ENCODE measurements around the gene DTX3L. TPM values are rescaled to one million over a fixed set of nuclear protein-coding genes. Genes with fewer than 3 reads are reported as not detected.

The DTX3L gene
- total RNA-seq, 4 donors from 2014 or later: 23.7 to 24.6 (median 24.2) TPM

DNA sequence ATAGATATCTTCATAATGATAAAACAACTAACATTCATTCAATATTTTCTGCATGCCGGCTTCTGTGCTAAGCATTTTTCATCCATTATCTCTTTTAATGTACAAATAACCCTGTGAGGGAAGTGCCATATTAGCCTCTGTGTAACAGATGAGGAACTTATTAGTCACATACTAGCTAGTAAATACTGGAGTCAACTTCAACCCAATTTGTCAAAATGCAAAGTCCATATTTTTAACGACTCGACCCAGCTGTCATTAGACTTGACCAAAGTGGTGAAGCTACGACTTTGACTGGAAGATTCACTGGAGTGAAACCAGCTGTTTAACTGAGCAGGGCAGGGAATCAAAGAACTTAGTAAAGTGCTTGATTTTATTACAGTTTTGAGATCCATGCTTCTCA lies 54.9 kb downstream of the DTX3L start:
- no peak for TF ChIP-seq POLR2AphosphoS5 (IDR thresholded peaks at IDR 0.05)
- TF ChIP-seq, protein P1, sequence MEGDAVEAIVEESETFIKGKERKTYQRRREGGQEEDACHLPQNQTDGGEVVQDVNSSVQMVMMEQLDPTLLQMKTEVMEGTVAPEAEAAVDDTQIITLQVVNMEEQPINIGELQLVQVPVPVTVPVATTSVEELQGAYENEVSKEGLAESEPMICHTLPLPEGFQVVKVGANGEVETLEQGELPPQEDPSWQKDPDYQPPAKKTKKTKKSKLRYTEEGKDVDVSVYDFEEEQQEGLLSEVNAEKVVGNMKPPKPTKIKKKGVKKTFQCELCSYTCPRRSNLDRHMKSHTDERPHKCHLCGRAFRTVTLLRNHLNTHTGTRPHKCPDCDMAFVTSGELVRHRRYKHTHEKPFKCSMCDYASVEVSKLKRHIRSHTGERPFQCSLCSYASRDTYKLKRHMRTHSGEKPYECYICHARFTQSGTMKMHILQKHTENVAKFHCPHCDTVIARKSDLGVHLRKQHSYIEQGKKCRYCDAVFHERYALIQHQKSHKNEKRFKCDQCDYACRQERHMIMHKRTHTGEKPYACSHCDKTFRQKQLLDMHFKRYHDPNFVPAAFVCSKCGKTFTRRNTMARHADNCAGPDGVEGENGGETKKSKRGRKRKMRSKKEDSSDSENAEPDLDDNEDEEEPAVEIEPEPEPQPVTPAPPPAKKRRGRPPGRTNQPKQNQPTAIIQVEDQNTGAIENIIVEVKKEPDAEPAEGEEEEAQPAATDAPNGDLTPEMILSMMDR (IDR thresholded peaks at IDR 0.05): no peak
- no peak for TF ChIP-seq EP300 (IDR thresholded peaks at IDR 0.05)
- TF ChIP-seq POLR2A (IDR thresholded peaks at IDR 0.05): no peak
- no peak overlapping the region for H3K4me3 ChIP-seq
- no peak for ATAC-seq
- H3K27me3 ChIP-seq: no peaks in the 10 kb centered on the region
- no peaks in the 10 kb centered on the region for H3K4me1 ChIP-seq
- H3K36me3 ChIP-seq: no peaks in the 10 kb centered on the region
- no peaks in the 10 kb centered on the region for H3K9me3 ChIP-seq
- WGBS, 2 donors (ENCODE audit: low coverage in 1 of 2): 33 to 58% methylated on average over 4 of the region's 4 CpGs
- H3K27ac ChIP-seq: no peak overlapping the region

DNA sequence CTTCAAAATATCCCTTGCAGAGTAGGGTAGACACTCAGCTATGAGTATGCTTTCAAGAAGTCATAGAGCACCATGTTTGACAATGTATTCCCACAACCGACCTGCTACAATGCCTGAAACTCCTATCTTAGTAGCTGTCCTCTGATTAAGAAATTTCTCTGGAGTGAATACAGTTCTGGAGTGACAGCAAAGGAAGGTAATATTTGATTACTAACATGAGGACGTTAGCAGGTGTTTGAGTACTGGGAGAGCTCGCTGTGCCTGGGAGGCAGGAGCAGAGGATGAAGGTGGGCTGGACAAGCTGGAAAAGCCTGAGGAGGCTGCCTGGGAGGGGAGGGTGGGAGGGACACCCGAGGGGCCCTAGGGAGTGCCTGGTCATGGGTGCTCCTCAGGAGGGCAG lies 56.3 kb downstream of the DTX3L start:
- no peak for TF ChIP-seq POLR2A (IDR thresholded peaks at IDR 0.05)
- TF ChIP-seq EP300 (IDR thresholded peaks at IDR 0.05): no peak
- TF ChIP-seq, protein P1 (IDR thresholded peaks at IDR 0.05): no peak
- no peak for TF ChIP-seq POLR2AphosphoS5 (IDR thresholded peaks at IDR 0.05)
- no peak for ATAC-seq
- Histone ChIP-seq H3K27ac (no peak overlapping the region), H3K36me3 (no peaks in the 10 kb centered on the region), H3K4me1 (no peaks in the 10 kb centered on the region), H3K9me3 (no peaks in the 10 kb centered on the region), H3K27me3 (no peaks in the 10 kb centered on the region), H3K4me3 (no peak overlapping the region)
- 67 to 81% methylated on average over 3 of the region's 4 CpGs for WGBS, 2 donors (ENCODE audit: low coverage in 1 of 2)

DNA sequence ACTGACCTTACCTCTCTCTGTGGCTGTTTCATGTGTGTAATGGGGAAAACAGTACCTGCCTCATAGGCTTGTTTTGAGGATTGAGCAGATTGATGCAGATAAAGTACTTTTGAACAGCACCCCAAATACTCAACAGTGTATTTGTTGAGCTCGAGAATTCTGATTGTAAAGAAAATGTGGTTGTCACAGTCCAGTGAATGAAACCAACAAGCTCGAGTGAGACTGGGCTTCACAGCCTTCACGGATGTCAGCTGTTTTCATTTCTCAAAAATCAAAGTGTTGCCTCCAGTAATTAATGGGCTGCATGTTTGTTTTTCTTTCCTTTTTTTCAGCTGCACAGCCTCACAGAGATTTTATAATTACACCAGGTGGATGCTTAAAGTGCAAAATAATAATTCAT lies 57.0 kb downstream of the DTX3L start:
- Histone ChIP-seq H3K36me3 (no peaks in the 10 kb centered on the region), H3K4me3 (no peak overlapping the region), H3K27me3 (no peaks in the 10 kb centered on the region), H3K9me3 (no peaks in the 10 kb centered on the region), H3K4me1 (no peaks in the 10 kb centered on the region), H3K27ac (no peak overlapping the region)
- TF ChIP-seq POLR2A (IDR thresholded peaks at IDR 0.05): no peak
- TF ChIP-seq, protein P1 (IDR thresholded peaks at IDR 0.05): no peak
- TF ChIP-seq POLR2AphosphoS5 (IDR thresholded peaks at IDR 0.05): no peak
- TF ChIP-seq EP300 (IDR thresholded peaks at IDR 0.05): no peak
- ATAC-seq: no peak
- 56 to 59% methylated on average over 3 of the region's 3 CpGs for WGBS, 2 donors (ENCODE audit: low coverage in 1 of 2)

GRCh38 chr3:122623031-122623829 lies 59.1 kb downstream of the DTX3L start:
- ATAC-seq: no peak
- Histone ChIP-seq H3K27ac (no peak overlapping the region), H3K36me3 (no peaks in the 10 kb centered on the region), H3K9me3 (no peaks in the 10 kb centered on the region), H3K4me3 (no peak overlapping the region), H3K27me3 (no peaks in the 10 kb centered on the region), H3K4me1 (no peaks in the 10 kb centered on the region)
- 67 to 71% methylated on average over 1 to 8 of the region's 8 CpGs for WGBS, 2 donors (ENCODE audit: low coverage in 1 of 2)
- TF ChIP-seq EP300 (IDR thresholded peaks at IDR 0.05): no peak
- TF ChIP-seq, protein P1 (IDR thresholded peaks at IDR 0.05): no peak
- no peak for TF ChIP-seq POLR2AphosphoS5 (IDR thresholded peaks at IDR 0.05)
- TF ChIP-seq POLR2A (IDR thresholded peaks at IDR 0.05): no peak

Other genes with a start within 250 kb of the DTX3L start
- 10 to 100 TPM in 1 of 4 donors, 1 to 10 TPM in 2, under 1 TPM in 1; 0.69 to 95.6 (median 5.3) TPM for gene CSTA, start 239.1 kb upstream of the DTX3L start, total RNA-seq
- 10 to 100 TPM in 3 of 4 donors, 1 to 10 TPM in 1; 8.2 to 23.8 (median 16.1) TPM for gene MIX23, start 181.1 kb upstream of the DTX3L start, total RNA-seq
- gene FAM162A, start 180.2 kb upstream of the DTX3L start, total RNA-seq: 10 to 100 TPM; 32.7 to 46.5 (median 43.7) TPM
- 1 to 10 TPM; 3.7 to 7.5 (median 4.1) TPM for gene WDR5B, start 148.3 kb upstream of the DTX3L start, total RNA-seq
- 10 to 100 TPM; 39.8 to 61.3 (median 41.3) TPM for gene KPNA1, start 49.4 kb upstream of the DTX3L start, total RNA-seq
- gene PARP9, start within 50 bp of the DTX3L start, total RNA-seq: 10 to 100 TPM; 21.0 to 28.6 (median 24.0) TPM
- gene PARP15, start 13.3 kb downstream of the DTX3L start, total RNA-seq: 1 to 10 TPM in 2 of 4 donors, under 1 TPM in 1, not detected in 1; 0.42 to 2.7 (median 1.1) TPM
- 10 to 100 TPM; 25.0 to 59.0 (median 35.0) TPM for gene PARP14, start 116.5 kb downstream of the DTX3L start, total RNA-seq
- gene HSPBAP1, start 229.5 kb downstream of the DTX3L start, total RNA-seq: 10 to 100 TPM in 2 of 4 donors, 1 to 10 TPM in 2; 7.0 to 18.5 (median 9.6) TPM
- 10 to 100 TPM; 20.4 to 33.9 (median 28.7) TPM for gene SLC49A4, start 230.7 kb downstream of the DTX3L start, total RNA-seq